HG03439 (cell line): ENCODE measurements around the gene ADH1C.
"Not testable (repeated sequence)": the region's sequence is repeated elsewhere in the genome, so short reads cannot be mapped to it uniquely, and the experiment has no call there.

Experiments
- ATAC-seq: cut with Tn5 transposase; IDR thresholded peaks from one replicate; pipeline ENCODE4 v1.9.1; 2021; ENCODE audit warnings: mild to moderate bottlenecking, moderate library complexity; ENCODE audit not compliant: unreplicated experiment

ADH1C gene

DNA sequence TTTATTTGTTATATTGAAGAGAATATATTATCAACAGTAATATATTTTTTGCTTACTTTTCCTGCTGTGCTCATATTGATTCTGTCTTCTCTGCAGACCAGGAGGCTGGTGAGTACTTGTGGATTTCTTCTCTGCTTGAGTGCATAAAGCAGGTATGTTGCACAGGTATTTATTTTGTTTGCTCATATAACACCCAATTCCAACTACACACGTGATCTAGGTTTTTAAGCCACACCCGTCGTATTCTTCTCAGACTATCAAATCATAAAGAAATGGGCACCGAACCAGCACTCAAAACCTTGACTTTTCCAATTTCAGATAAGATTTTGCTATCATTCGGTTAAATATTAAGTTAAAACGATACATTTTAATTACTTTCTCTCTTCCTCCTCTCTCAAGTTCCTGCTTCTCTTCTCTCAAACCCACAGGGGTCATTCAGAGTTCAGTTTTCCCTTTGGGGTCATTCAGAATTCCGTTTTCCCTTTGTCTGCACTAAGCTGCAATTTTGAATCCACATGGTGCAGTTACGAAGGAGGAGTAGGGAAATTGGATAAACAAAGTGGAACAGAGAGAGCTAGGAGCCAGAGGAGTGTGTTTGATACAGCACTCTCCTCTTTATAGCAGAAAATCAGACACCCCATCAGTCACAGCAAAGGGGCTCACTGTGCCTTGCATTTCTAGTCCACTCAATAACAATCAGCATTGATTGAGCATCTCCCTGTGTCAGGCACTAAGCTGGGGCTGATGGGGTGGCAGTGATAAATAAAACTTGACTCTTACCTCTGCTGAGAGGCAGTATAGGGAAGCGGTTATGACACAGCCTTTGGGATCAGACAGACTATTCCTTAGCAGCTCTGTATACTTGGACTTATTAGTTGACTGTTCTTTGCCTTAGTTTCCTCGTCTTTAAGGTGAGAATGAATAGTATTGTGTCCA is at the start of gene ADH1C:
Gene ADH1C (minus strand): TSS at position 145 of the 936 bp plus-strand sequence. CDS start 71 bp downstream, at position 74.
- ATAC-seq = no peak

DNA sequence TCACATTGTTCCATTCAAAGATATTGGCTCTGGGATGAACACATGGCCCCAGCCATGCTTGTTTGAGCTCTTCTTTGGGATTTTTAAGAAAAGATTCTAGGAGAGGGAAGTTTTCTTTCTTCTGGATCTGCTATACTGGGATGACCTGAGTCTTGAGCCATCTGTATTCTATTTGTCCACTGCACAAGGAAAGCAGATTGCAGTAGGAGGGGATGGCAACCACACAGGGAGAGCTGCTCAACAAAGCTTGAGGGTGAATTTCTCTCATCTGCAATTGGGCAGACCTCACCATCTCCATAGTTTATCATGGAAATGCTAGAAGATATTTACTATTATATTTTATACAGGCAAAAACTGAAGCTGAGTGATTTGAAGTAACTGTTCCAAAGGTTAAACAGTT is 48.3 kb upstream of the ADH1C start:
- ATAC-seq = no peak

DNA sequence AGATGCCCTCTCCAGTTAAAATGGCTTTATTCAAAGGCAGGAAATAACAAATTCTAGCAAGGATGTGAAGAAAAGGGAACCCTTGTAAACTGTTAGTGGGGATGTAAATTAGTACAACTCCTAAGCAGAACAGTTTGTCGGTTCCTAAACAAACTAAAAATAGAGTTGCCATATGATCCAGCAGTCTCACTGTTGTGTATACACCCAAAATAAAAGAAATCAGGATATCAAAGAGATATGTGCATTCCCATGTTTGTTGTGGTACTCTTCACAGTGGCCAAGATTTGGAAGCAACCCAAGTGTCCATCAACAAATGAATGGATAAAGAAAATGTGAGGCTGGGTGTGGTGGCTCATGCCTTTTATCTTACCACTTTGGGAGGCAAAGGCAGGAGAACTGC is 46.5 kb upstream of the ADH1C start:
- no peak for ATAC-seq

DNA sequence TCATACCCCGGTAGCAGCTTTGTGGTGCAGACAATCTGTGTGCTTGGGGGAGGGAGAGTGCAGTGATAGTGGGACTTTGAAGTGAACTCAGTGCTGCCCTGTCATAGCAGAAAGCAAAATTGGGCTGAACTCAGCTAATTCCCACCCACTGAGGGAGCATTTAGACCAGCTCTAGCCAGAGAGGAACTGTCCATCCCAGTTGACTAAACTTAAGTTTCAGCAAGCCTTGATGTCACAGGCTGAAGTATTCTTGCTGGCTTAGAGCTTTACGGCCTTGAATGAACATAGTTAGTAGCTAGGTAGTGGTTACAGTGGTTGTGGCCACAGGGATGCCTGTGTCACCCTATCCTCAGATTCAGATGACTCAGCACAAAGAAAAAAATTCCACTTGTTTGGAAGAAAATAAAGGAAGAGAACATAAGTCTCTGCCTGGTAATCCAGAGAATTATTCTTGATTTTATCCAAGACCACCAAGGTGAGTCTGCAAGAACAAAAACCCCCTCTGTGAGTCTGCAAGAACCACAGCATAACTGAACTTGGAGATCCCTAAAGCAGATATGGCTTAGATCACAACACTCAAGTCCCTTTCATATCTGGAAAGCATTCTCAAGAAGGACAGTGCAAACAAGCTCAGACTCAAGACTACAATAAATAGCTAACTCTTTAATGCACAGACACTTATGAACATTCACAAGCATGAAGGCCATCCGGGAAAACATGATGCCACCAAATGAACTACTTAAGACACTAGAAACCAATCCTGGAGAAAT is 43.2 kb upstream of the ADH1C start:
- ATAC-seq = no peak

DNA sequence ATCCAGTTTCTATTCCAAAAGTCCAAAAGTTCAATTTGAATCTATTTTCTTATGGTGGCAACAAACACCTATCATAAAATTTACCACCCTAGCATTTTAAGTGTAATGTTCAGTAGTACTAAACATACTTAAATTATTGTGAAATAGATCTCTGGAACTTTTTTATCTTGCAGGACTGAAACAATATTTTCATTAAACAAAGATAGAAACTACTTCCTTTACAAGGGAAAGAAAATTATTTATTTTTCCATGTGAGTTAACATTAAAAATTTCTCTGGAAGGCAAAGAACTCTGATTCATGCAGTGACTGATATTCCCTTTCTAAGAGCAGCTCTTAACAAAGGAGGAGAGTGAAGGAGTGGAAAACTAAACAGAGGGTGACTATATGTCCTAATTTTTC is 42.4 kb upstream of the ADH1C start:
- no peak for ATAC-seq

DNA sequence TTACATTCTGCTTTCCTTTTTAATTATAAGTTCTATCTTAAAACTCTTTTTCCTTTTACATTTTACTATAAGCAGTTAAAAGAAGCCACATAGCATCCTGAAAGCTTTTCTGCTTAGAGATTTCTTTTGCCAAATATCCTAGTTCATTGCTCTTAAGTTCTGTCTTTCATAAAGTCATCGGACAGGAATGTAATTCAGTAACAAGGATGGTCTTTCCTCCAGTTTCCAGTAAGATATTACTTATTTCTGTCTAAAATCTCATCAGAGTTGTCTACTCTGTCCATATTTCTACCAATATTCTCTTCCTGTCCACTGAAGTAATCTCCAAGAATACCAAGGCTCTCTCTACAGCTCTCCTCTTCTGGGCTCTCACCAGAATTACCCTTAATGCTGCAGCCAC is 37.5 kb upstream of the ADH1C start:
- ATAC-seq = no peak

DNA sequence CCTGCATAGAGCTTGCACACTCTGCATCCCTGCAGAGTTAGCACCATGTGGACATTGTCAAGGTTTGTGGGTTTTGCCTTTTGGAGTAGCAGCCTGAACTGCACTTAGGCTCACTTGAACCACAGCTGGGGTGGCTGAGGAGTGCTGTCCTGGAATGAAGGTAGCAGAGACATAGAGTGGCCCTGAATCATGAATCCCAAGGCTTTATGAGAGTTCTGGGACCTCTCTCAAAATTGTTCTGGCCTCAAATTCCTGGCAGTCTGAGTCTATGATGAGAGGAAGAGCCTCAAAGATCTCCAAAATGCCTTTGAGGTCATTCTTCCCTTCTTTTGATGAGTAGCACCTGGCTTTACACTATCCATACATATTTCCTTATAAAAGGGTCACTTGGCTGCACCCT is 37.1 kb upstream of the ADH1C start:
- no peak for ATAC-seq

DNA sequence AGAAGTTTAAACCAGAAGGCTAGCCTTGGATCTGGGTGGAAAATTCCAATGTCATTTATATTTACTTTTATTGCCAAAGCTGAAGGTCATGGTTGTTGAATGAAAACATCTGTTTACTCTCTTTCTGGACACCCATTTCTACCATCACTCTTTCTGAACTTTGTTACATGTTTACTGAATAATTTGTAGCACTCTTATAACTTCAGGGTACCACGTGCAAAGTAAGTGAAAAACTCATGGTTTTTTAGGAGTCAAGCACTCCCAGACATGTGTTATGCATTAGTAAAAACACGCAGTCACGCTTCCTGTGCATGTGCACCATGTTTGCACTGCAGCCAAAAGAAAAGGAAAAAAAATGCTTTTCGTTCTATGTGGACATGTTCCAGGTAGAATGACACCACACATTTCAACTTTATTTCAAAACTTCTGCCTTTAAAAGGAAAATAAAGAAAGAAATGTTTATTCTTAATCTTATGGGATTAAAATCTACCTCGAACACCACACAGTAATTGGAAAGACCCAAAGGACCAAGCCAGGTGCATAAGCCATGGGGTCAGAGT is 31.4 kb upstream of the ADH1C start:
- no peak for ATAC-seq

DNA sequence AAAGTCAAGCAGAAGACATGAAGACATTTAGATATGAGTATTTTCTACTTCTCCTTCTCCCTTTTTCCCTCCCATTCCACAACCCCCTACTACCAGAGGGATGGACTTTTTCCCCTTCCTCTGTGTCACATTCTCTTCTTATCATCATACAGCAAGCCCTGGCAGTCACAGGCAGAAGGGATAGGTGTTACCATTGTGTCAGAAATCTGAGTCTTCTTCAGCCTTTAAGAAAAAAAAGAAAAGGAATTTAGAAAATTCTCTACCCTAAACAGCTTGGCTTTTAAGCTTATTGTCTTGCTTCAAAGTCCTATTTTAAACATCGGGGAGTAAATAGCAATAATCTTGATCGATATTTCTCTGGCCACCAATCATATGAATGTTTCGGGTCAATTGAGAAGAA is 30.9 kb upstream of the ADH1C start:
- no peak for ATAC-seq

DNA sequence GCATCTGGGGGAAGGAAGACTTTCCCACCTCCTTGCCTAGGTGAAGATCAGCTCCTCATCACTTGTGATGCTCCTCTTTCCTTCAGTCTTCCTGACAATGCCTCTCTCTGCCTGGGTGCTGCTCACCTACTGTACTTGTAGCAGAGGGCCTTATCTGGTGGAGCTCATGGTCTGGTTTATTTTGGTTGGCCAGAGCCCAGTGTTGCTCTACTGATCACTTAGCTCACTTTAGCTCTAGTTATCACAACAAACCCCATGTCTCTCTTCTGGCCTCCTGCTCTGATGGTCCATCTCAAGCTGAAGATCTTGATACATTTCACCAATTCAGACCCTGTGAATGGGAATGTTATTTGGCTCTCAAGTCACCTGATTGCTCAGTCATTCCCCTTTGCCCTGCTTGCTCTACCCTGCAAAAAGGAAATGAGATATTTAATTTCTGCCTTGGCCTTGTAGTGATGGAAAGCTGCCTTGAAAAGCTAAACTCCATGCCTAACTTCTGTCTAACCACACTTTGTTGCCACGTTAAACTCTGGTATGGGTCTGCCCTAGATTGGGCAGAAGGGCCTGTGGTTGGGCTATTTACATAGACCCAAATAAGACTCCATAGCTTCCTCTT is 30.3 kb upstream of the ADH1C start:
- ATAC-seq = no peak

DNA sequence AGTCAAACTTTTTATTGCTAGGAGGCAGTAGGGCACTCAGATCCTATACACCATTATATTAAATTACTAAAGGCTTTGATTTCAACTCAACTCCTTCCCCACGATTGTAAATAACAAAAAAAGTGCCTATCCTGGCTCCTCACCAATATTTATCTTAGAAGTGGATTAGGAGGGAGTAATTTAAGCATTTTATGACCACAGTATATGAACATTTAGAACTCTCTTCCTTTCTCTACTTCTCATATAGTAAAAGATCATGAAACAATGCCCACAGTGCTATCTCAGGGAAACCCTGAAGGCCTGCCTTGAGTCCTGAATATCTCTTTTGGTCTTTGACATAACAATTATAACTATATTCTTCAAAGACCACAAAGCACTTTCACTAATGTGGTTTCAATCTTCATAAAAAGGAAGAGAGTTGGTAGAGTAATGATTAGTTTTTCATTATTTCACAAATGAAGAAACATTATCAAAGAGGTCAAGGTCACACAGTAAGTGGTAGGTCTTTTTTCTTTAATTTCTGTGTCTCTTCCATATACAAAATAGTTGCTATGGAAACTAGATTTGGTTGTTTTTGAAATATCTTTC is 29.1 kb upstream of the ADH1C start:
- no peak for ATAC-seq

DNA sequence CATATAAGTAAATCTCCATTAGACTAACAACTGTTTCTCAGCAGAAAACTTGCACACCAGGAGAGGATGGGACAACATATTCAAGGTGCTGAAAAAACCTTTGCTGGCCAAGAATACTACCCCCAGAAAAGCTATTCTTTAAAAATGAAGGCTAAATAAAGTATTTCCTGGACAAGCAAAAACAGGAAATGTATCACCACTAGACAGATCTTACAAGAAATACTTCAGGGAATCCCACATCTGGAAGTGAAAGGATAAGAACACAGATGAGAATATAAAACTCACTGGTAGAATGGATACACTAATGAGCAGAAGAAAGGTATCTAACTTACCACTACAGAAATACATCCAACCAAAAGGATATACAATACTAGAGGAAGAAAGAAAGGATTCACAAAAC is 27.0 kb upstream of the ADH1C start:
- ATAC-seq = no peak

DNA sequence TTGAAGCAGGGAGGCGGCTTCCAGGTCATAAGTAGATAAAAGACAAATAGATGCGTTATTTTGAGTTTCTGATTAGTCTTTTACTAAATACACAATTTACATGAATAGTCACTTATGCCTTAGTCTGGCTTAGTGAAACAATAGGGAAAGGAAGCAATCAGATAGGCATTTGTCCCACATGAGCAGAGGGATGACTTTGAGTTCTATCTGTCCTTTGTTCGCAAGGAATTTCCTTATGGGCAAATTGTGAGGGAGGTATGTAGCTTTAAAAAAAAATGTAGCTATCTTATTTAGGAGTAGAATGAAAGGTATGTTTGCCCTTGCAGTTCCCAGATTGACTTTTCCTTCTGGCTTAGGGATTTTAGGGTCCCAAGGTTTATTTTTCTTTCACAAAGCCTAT is 26.3 kb upstream of the ADH1C start:
- no peak for ATAC-seq

DNA sequence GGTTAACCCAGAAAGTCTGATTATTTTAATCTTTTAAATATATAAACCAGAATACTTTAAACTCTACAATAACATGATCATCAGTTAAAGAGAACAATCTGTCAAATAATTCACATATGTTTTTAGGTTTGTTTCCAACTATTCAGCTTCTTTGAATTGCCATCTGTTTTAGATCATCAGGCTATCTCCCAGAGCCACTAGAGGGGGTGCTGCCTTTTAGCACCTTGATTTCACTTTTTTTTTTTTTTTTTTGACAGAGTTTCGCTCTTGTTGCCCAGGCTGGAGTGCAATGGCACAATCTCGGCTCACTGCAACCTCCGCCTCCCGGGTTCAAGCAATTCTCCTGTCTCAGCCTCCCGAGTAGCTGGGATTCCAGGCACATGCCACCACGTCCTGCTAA is 24.8 kb upstream of the ADH1C start:
- not testable (repeated sequence) for ATAC-seq

DNA sequence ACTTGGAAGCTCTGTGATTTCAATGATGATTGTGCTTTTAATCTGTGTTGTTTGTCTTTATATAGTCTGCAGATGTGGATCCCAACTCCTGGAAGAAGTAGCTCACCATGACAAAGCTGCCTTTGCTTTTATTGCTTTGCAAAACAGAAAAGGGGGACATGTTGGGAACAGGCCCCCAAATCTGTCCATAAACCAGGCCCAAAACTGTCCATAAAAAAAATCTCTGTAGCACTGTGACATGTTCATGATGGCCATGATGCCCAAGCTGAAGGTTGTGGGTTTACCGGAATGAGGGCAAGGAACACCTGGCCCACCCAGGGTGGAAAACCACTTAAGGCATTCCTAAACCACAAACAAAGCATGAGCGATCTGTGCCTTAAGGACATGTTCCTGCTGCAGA is 19.9 kb upstream of the ADH1C start:
- ATAC-seq = not testable (repeated sequence)

DNA sequence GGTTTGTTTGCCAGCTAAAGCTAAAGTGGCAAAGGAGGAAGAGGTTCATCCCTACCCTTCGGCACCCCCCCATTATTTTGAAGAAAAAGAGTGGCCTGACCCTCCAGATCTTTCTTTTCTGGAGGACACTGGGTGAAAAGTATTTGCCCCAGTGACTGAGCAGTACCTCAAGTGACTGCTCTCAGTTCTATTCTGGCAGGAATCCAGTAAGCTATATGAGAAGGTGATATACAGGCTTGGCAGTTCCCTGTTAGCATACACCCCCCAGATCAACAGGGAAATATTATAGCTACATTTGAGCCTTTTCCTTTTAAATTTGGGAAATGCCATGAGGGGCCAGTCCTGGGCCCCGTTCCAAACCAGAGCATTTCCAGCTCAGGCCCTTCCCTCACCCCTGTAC is 15.3 kb upstream of the ADH1C start:
- not testable (repeated sequence) for ATAC-seq

DNA sequence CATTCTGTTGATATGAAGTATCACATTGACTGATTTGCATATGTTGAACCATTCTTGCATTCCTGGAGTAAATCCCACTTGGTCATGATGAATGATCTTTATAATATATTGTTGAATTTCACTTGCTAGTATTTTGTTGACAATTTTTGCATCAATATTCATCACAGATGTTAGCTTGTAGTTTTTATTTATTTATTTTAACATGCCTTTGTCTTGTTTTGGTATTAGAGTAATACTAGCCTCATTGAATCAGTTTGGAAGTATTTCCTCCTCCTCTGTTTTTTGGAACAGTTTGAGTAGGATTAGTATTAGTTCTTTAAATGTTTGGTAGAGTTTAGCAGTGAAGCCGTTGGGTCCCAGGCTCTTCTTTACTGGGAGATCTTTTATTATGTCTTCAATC is 13.9 kb upstream of the ADH1C start:
- no peak for ATAC-seq

DNA sequence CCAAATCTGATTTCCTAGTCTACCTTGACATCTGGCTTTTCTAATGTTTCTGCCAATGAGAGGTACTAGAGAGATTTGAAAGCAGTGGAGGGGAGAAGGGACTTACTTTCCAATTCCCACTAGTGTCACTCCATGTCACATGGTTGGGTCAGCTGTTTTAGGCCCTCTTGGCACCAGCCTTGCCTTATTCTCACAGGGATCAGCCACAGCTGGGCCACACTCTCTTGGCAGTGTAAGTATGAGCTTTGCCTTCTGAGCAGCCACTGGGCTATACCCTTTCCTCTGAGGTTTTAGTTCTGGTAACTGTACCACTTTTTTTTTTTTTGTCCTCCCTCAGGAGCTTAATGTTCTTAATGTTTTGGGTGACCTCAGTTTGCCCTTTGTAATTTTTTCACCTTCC is 10.2 kb upstream of the ADH1C start:
- ATAC-seq = no peak

DNA sequence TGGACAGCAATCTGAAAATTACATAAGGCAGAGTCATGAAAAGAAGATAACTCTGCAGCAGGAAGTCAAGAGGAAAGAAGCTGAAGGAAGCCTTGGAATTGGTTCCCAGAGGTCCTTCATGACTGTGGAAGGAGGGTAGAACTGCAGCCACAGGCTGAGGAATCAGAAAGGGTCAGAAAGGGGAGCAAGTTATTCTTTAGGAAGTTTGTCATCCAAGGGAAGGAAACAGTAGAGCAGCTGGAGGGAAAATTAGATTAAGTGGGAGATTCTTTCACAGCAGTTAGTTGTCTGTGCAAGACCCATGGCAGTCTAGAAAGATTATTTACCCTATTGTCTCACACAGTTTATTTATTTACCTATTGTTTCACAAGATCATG is 9.3 kb upstream of the ADH1C start:
- ATAC-seq = no peak

DNA sequence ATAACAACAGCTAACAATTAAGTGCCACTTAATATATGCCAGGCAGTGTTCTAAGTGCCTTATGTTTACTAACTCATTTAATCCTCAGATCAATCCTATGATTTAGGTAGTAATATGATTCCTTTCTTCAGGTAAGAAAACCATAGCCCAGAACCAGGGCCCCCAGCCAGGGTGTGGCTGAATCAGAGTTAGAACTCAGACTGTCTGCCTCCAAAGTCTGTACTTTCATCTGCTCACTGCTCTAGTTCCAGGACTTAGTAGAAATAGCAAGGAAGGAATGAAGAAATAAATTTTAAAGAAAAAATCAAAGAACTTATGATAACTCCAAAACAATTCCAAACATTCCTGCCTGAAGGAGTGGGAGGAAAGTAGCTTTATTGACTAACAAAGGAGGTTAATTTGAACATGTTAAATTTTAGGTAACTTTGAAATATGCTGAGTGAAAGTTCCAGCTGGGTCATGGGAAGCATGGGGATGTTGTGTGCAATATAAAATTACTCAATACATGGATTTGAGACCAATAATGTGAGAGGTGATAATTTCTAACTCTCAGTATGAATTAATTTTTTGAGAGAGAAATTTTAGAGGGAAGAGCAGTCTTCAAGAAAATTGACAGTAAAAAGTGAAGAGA is 8.8 kb upstream of the ADH1C start:
- ATAC-seq = no peak
